HFFc6 (cell line): ENCODE data around the gene SF3B2. TPM values are rescaled to one million over a fixed set of nuclear protein-coding genes. Genes with fewer than 3 reads are reported as not detected.

Experiments used
- DNase-seq: peaks from one replicate; pipeline ENCODE4 v3.0.0-alpha.2; 2018
- H3K27ac Mint-ChIP-seq: 2 replicates; pipeline ENCODE4 v1.8.0; 2020; ENCODE audit warnings: mild to moderate bottlenecking, mixed read lengths
- H3K27me3 Mint-ChIP-seq: 2 replicates; pipeline ENCODE4 v1.8.0; 2021; ENCODE audit warnings: mild to moderate bottlenecking, moderate library complexity, mixed read lengths; ENCODE audit not compliant: insufficient read depth
- H3K36me3 Mint-ChIP-seq: 2 replicates; pipeline ENCODE4 v1.8.0; 2021; ENCODE audit warnings: low read depth, mixed read lengths
- H3K4me1 Mint-ChIP-seq: 2 replicates; pipeline ENCODE4 v1.8.0; 2020; ENCODE audit warnings: low read depth, mixed read lengths
- H3K4me3 Mint-ChIP-seq: 2 replicates; pipeline ENCODE4 v1.8.0; 2020; ENCODE audit warnings: mild to moderate bottlenecking, moderate library complexity, mixed read lengths
- H3K9me3 Mint-ChIP-seq: 2 replicates; pipeline ENCODE4 v1.8.0; 2020; ENCODE audit warnings: mild to moderate bottlenecking, mixed read lengths
- CTCF ChIP-seq: fragments of 200-600 bp; sonication (generic); IDR thresholded peaks from 2 replicates; pipeline ENCODE4 v1.5.0; 2021; ENCODE audit warnings: antibody characterized with exemption, mild to moderate bottlenecking
- long read RNA-seq: library from polyadenylated mRNA; unstranded; transcript quantifications from one replicate; pipeline ENCODE4 v2.0.0, GENCODE V29; 2019
- total RNA-seq, 6 experiments: library from RNA; stranded (reverse); fragmentation: NEBNext Ultra II Directional; extraction: Animal tissue kit (Norgen Biotek cat#: 25700); gene quantifications; 2 replicates in 1 of 6; 3 replicates in 5 of 6; pipeline ENCODE4 v1.2.3, GENCODE V29; 2021

Gene SF3B2
- total RNA-seq = 100 to 1,000 TPM; 199 to 240 (median 222) TPM
- long read RNA-seq, transcript SF3B2-201 (22 exons, 2,903 nt) = major isoform, 58 of 160 reads
- long read RNA-seq, partial matches to known transcripts = 77 of 160 reads
- long read RNA-seq, other reads (novel, unspliced or antisense) = 23 of 160 reads

- H3K4me1 Mint-ChIP-seq = peaks cover 43% of the 10 kb centered on the region
- peak within 1 kb of the TSS; percentile 95 for H3K4me3 Mint-ChIP-seq
- no peak for TF ChIP-seq CTCF
- peak; percentile 98 for DNase-seq
- H3K27me3 Mint-ChIP-seq = peaks cover 8% of the 10 kb centered on the region
- H3K9me3 Mint-ChIP-seq = no peaks in the 10 kb centered on the region
- H3K27ac Mint-ChIP-seq = peak within 1 kb of the TSS; percentile 99
- H3K36me3 Mint-ChIP-seq = peaks cover 32% of the 10 kb centered on the region
Observed at GRCh38 chr11:66051766-66052663, at the start of gene SF3B2. Gene SF3B2, plus strand, starts transcription at chr11:66052364. Its CDS starts 21 bp downstream, at chr11:66052385.

GRCh38 chr11:66002648-66003225, 49.4 kb upstream of the SF3B2 start:
- peak overlapping the region; percentile 98 for H3K27ac Mint-ChIP-seq
- peak; percentile 21 for DNase-seq
- peaks cover 3% of the 10 kb centered on the region for H3K27me3 Mint-ChIP-seq
- peaks cover 24% of the 10 kb centered on the region for H3K4me1 Mint-ChIP-seq
- TF ChIP-seq CTCF = peak; percentile 25; the same call in 1 of the 2 replicates
- H3K4me3 Mint-ChIP-seq = peak overlapping the region; percentile 100
- H3K36me3 Mint-ChIP-seq = peaks cover 29% of the 10 kb centered on the region
- H3K9me3 Mint-ChIP-seq = no peaks in the 10 kb centered on the region

GRCh38 chr11:66003291-66003690, 48.9 kb upstream of the SF3B2 start:
- peaks cover 26% of the 10 kb centered on the region for H3K36me3 Mint-ChIP-seq
- H3K4me3 Mint-ChIP-seq = peak overlapping the region; percentile 100
- peaks cover 24% of the 10 kb centered on the region for H3K4me1 Mint-ChIP-seq
- no peak for TF ChIP-seq CTCF
- no peak for DNase-seq
- H3K27me3 Mint-ChIP-seq = peaks cover 3% of the 10 kb centered on the region
- no peaks in the 10 kb centered on the region for H3K9me3 Mint-ChIP-seq
- H3K27ac Mint-ChIP-seq = peak overlapping the region; percentile 72

GRCh38 chr11:66004186-66004585, 48.0 kb upstream of the SF3B2 start:
- no peak for TF ChIP-seq CTCF
- H3K4me3 Mint-ChIP-seq = peak overlapping the region; percentile 28; the same call in 1 of the 2 replicates
- no peaks in the 10 kb centered on the region for H3K9me3 Mint-ChIP-seq
- peaks cover 3% of the 10 kb centered on the region for H3K27me3 Mint-ChIP-seq
- no peak overlapping the region for H3K27ac Mint-ChIP-seq
- peaks cover 24% of the 10 kb centered on the region for H3K4me1 Mint-ChIP-seq
- DNase-seq = no peak
- peaks cover 17% of the 10 kb centered on the region for H3K36me3 Mint-ChIP-seq

- H3K27ac Mint-ChIP-seq = no peak overlapping the region
- H3K36me3 Mint-ChIP-seq = peaks cover 10% of the 10 kb centered on the region
- no peaks in the 10 kb centered on the region for H3K9me3 Mint-ChIP-seq
- peaks cover 3% of the 10 kb centered on the region for H3K27me3 Mint-ChIP-seq
- TF ChIP-seq CTCF = no peak
- H3K4me1 Mint-ChIP-seq = peaks cover 12% of the 10 kb centered on the region
- no peak overlapping the region for H3K4me3 Mint-ChIP-seq
- DNase-seq = no peak
Observed at GRCh38 chr11:66006134-66006890, 45.9 kb upstream of the SF3B2 start.
